ENCODE measurements around the gene ST6GALNAC5.
"Not testable (repeated sequence)": the region's sequence is repeated elsewhere in the genome, so short reads cannot be mapped to it uniquely, and the experiment has no call there.

ST6GALNAC5 gene

GRCh38 chr1:76867342-76868130, at the start of gene ST6GALNAC5:
TSS of gene ST6GALNAC5 (plus strand) at chr1:76867480.
- Mint-ChIP-seq H3K27me3 (peaks cover 32% of the 10 kb centered on the region), H3K4me1 (peaks cover 9% of the 10 kb centered on the region), H3K4me3 (peak within 1 kb of the TSS; percentile 67), H3K9me3 (no peaks in the 10 kb centered on the region), H3K27ac (no peak within 1 kb of the TSS), H3K36me3 (no peaks in the 10 kb centered on the region)
- ATAC-seq = no peak

GRCh38 chr1:76820028-76820427, 47.3 kb upstream of the ST6GALNAC5 start:
- no peak for ATAC-seq
- Mint-ChIP-seq H3K4me3 (no peak overlapping the region), H3K27ac (no peak overlapping the region), H3K36me3 (no peaks in the 10 kb centered on the region), H3K27me3 (no peaks in the 10 kb centered on the region), H3K9me3 (no peaks in the 10 kb centered on the region), H3K4me1 (no peaks in the 10 kb centered on the region)

GRCh38 chr1:76822961-76823360, 44.3 kb upstream of the ST6GALNAC5 start:
- not testable (repeated sequence) for H3K27ac Mint-ChIP-seq, H3K27me3 Mint-ChIP-seq, H3K4me3 Mint-ChIP-seq, ATAC-seq, H3K9me3 Mint-ChIP-seq, H3K36me3 Mint-ChIP-seq, H3K4me1 Mint-ChIP-seq

GRCh38 chr1:76824106-76824505, 43.2 kb upstream of the ST6GALNAC5 start:
- no peaks in the 10 kb centered on the region for H3K9me3 Mint-ChIP-seq
- no peaks in the 10 kb centered on the region for H3K4me1 Mint-ChIP-seq
- ATAC-seq = no peak
- H3K27me3 Mint-ChIP-seq = no peaks in the 10 kb centered on the region
- H3K27ac Mint-ChIP-seq = no peak overlapping the region
- no peak overlapping the region for H3K4me3 Mint-ChIP-seq
- no peaks in the 10 kb centered on the region for H3K36me3 Mint-ChIP-seq

GRCh38 chr1:76826072-76826845, 41.0 kb upstream of the ST6GALNAC5 start:
- H3K27me3 Mint-ChIP-seq = no peaks in the 10 kb centered on the region
- no peak overlapping the region for H3K4me3 Mint-ChIP-seq
- H3K36me3 Mint-ChIP-seq = no peaks in the 10 kb centered on the region
- no peak for ATAC-seq
- no peaks in the 10 kb centered on the region for H3K4me1 Mint-ChIP-seq
- no peaks in the 10 kb centered on the region for H3K9me3 Mint-ChIP-seq
- H3K27ac Mint-ChIP-seq = no peak overlapping the region

GRCh38 chr1:76827066-76827465, 40.2 kb upstream of the ST6GALNAC5 start:
- ATAC-seq = no peak
- no peak overlapping the region for H3K27ac Mint-ChIP-seq
- H3K4me3 Mint-ChIP-seq = no peak overlapping the region
- no peaks in the 10 kb centered on the region for H3K4me1 Mint-ChIP-seq
- H3K9me3 Mint-ChIP-seq = no peaks in the 10 kb centered on the region
- H3K36me3 Mint-ChIP-seq = no peaks in the 10 kb centered on the region
- no peaks in the 10 kb centered on the region for H3K27me3 Mint-ChIP-seq

GRCh38 chr1:76830373-76830772, 36.9 kb upstream of the ST6GALNAC5 start:
- no peaks in the 10 kb centered on the region for H3K4me1 Mint-ChIP-seq
- no peak overlapping the region for H3K4me3 Mint-ChIP-seq
- no peak overlapping the region for H3K27ac Mint-ChIP-seq
- ATAC-seq = no peak
- H3K27me3 Mint-ChIP-seq = no peaks in the 10 kb centered on the region
- H3K36me3 Mint-ChIP-seq = no peaks in the 10 kb centered on the region
- H3K9me3 Mint-ChIP-seq = no peaks in the 10 kb centered on the region

GRCh38 chr1:76832521-76832920, 34.8 kb upstream of the ST6GALNAC5 start:
- Mint-ChIP-seq H3K9me3 (no peaks in the 10 kb centered on the region), H3K4me3 (no peak overlapping the region), H3K27me3 (no peaks in the 10 kb centered on the region), H3K4me1 (no peaks in the 10 kb centered on the region), H3K36me3 (no peaks in the 10 kb centered on the region), H3K27ac (no peak overlapping the region)
- no peak for ATAC-seq

- ATAC-seq = no peak
- Mint-ChIP-seq H3K4me3 (no peak overlapping the region), H3K9me3 (no peaks in the 10 kb centered on the region), H3K4me1 (no peaks in the 10 kb centered on the region), H3K27ac (no peak overlapping the region), H3K36me3 (no peaks in the 10 kb centered on the region), H3K27me3 (no peaks in the 10 kb centered on the region)
These were observed 34.1 kb upstream of the ST6GALNAC5 start for GRCh38 chr1:76833151-76833550.

- no peaks in the 10 kb centered on the region for H3K36me3 Mint-ChIP-seq
These were observed 33.4 kb upstream of the ST6GALNAC5 start for GRCh38 chr1:76833856-76834255.

GRCh38 chr1:76835203-76835602, 32.1 kb upstream of the ST6GALNAC5 start:
- Mint-ChIP-seq H3K4me1 (no peaks in the 10 kb centered on the region), H3K27me3 (no peaks in the 10 kb centered on the region), H3K36me3 (no peaks in the 10 kb centered on the region), H3K9me3 (no peaks in the 10 kb centered on the region), H3K27ac (no peak overlapping the region), H3K4me3 (no peak overlapping the region)
- ATAC-seq = no peak

More at GRCh38 chr1:76833856-76834255, 33.4 kb upstream of the ST6GALNAC5 start:
- no peaks in the 10 kb centered on the region for H3K27me3 Mint-ChIP-seq
- H3K4me3 Mint-ChIP-seq = no peak overlapping the region
- no peak overlapping the region for H3K27ac Mint-ChIP-seq
- ATAC-seq = no peak
- no peaks in the 10 kb centered on the region for H3K4me1 Mint-ChIP-seq
- H3K9me3 Mint-ChIP-seq = no peaks in the 10 kb centered on the region

- ATAC-seq = no peak
- Mint-ChIP-seq H3K4me1 (no peaks in the 10 kb centered on the region), H3K27me3 (no peaks in the 10 kb centered on the region), H3K36me3 (no peaks in the 10 kb centered on the region), H3K4me3 (no peak overlapping the region), H3K9me3 (no peaks in the 10 kb centered on the region), H3K27ac (no peak overlapping the region)
These were observed 27.0 kb upstream of the ST6GALNAC5 start for GRCh38 chr1:76840278-76840677.

GRCh38 chr1:76841460-76841859, 25.8 kb upstream of the ST6GALNAC5 start:
- Mint-ChIP-seq H3K9me3 (no peaks in the 10 kb centered on the region), H3K4me1 (no peaks in the 10 kb centered on the region), H3K36me3 (no peaks in the 10 kb centered on the region), H3K27me3 (no peaks in the 10 kb centered on the region), H3K27ac (no peak overlapping the region), H3K4me3 (no peak overlapping the region)
- ATAC-seq = no peak

- H3K4me1 Mint-ChIP-seq = no peaks in the 10 kb centered on the region
- no peak for ATAC-seq
- H3K9me3 Mint-ChIP-seq = peaks cover 5% of the 10 kb centered on the region
- no peaks in the 10 kb centered on the region for H3K36me3 Mint-ChIP-seq
- no peak overlapping the region for H3K4me3 Mint-ChIP-seq
- no peak overlapping the region for H3K27ac Mint-ChIP-seq
- H3K27me3 Mint-ChIP-seq = no peaks in the 10 kb centered on the region
These were observed 23.3 kb upstream of the ST6GALNAC5 start for GRCh38 chr1:76843821-76844464.

GRCh38 chr1:76854255-76854654, 13.0 kb upstream of the ST6GALNAC5 start:
- Mint-ChIP-seq H3K36me3 (no peaks in the 10 kb centered on the region), H3K27ac (no peak overlapping the region), H3K4me3 (no peak overlapping the region)

More at GRCh38 chr1:76854255-76854654, 13.0 kb upstream of the ST6GALNAC5 start:
- no peaks in the 10 kb centered on the region for H3K27me3 Mint-ChIP-seq
- no peaks in the 10 kb centered on the region for H3K9me3 Mint-ChIP-seq
- ATAC-seq = no peak
- no peaks in the 10 kb centered on the region for H3K4me1 Mint-ChIP-seq
